Stimulated activated CD4-positive, alpha-beta T cell treated with anti-CD3 and anti-CD28 coated beads, TNF-alpha, amount 100 ng/mL, for 1 hour (primary cell): ENCODE data around the gene RASGRP3.
"Not testable (repeated sequence)": the region's sequence is repeated elsewhere in the genome, so short reads cannot be mapped to it uniquely, and the experiment has no call there.

Experiments
- DNase-seq, 3 donors: peaks; one replicate each; pipeline ENCODE4 v3.0.0-alpha.2; 2020; ENCODE audit warnings: low read depth in 3 of 3, low spot score in 1 of 3

Gene RASGRP3

DNA sequence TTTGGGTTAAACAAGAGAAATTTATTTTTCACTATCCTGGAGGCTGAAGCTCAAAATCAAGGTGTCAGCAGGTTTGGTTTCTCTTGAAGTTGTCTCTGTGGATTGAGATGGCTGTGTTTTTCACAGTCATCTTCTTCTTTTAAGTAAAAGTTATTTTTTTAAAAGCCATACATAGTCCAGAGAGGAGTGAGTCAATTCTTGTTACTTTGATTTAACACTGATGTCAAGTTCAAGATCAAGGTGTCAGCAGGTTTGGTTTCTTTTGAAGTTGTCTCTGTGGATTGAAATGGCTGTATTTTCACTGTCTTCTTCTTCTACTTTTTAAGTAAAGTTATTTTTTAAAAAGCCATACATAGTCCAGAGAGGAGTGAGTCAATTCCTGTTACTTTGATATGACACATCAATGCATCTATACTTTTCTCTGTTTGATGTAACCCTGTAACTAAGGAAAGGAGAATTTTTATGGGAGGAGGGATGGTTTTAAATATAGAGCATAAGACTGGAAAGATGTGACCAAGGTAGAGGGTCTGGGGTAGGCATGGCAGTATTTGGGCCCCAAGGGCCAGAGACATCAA is 22.5 kb upstream of the RASGRP3 start:
- DNase-seq: no peak

DNA sequence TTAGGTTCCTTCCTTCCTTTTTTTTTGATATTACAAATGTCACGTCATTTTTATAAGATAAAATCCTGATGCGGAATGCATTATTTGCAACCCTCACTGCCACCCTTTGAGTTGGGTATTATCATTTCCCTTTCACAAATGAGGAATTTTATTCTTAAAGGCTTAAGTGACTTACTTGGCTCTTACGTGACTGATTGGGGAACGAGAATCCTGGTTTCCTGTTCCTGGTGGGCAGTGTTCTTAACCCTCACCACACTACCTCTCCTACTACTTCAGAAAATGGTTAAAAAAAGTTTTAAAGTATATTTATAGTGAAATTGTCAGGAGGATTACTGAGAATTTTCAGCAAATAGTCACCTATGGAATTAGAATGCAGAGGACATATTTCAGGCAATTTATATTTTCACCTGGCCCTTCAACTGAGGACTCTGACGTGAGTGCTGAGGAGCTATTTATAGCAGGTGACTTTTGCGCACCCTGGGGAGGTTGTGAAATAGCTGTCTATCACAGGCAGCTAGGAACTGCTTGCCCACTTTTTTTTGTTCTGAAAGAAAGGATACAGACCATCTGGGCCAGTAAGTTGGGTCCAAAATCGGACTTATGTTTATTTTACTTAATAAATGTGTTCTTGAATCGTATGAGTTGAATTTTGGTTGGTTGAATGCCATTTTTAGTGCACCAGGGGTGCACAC is 18.7 kb upstream of the RASGRP3 start:
- DNase-seq: no peak

- DNase-seq: no peak
Measured at GRCh38 chr2:33458248-33458819, 18.1 kb upstream of the RASGRP3 start.

DNA sequence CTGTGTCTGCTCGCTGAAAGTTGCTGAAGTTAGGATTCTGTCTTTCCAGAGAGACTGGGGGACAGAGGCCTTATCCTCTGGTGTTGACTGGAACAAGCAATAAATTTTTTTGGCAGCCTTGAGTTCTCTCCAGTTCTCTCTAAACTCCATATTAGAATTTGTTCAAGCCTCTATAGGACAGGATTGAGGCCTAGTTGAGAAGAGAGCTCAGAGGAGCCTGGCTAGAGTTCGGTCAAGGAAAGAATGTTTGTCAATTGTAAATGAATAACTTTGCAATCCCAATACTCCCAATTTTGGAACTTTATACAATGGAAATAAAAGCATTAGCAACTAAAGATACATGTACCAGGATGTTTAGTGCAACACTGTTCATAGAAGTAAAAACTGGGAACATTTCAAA is 16.7 kb upstream of the RASGRP3 start:
- no peak for DNase-seq

GRCh38 chr2:33462512-33462911 is 13.9 kb upstream of the RASGRP3 start:
- DNase-seq: not testable (repeated sequence)

GRCh38 chr2:33467413-33467812 is 9.0 kb upstream of the RASGRP3 start:
- no peak for DNase-seq

DNA sequence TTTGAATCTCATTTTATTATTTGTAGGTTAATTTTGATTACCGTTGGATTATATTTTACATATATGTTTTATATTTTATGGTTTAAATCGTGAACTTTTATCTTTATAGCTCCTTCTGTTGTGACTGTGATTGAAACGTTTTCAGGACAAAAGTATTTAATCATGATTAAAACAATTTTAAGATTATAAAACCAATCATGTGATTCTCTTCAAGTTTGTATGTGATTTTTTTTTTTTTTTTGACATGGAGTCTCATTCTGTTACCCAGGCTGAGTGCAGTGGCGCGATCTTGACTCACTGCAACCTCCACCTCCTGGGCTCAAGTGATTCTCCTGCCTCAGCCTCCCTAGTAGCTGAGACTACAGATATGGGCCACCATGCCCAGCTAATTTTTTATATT is 7.2 kb upstream of the RASGRP3 start:
- DNase-seq: no peak

DNA sequence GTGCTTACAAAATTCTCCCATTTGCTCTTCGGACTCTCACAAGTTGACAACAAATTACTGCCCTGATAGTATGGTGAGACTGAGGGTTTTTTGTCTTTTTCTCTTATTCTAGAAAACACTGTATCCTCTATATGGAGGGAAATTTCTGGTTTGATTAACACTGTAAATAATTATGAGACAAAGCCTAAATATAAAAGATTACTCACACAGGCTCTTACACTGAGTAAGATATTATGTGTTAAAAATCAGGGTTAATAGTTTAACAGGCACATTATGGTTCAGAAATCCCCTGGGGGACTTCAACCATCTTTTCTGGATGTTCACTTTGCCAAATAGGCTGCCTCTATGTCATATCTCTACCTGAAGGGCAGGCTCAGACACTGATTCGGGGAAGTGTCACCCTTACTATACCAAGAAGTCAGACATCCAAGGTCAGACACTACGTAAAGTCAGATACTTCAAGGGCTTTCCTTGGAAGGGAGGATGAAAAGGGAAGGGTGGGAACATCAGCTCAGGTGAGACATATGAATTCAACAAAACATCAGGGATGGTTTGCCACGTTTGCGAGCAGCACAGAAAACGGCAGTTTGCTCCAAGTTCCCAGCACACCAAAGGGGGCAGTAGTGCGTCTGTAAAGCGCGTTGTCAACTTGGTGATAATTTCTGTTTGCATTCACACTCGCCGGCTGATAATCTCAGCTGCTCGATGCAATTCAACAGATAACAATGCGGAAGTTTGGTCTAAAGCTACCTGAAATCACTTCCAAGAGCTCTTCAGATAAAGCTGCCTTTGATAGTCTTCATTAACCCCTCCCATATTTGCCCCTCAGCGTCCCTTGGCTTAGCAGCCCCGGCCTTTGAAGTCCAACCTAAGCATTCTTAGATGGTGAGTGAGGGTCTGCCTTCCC is 972 bp upstream of the RASGRP3 start:
- peak; percentile 53 to 55 (median 54) for DNase-seq

GRCh38 chr2:33476793-33477190 is 343 bp downstream of the RASGRP3 start:
- no peak for DNase-seq

GRCh38 chr2:33477473-33478468 is 1.3 kb downstream of the RASGRP3 start:
- DNase-seq: no peak

DNA sequence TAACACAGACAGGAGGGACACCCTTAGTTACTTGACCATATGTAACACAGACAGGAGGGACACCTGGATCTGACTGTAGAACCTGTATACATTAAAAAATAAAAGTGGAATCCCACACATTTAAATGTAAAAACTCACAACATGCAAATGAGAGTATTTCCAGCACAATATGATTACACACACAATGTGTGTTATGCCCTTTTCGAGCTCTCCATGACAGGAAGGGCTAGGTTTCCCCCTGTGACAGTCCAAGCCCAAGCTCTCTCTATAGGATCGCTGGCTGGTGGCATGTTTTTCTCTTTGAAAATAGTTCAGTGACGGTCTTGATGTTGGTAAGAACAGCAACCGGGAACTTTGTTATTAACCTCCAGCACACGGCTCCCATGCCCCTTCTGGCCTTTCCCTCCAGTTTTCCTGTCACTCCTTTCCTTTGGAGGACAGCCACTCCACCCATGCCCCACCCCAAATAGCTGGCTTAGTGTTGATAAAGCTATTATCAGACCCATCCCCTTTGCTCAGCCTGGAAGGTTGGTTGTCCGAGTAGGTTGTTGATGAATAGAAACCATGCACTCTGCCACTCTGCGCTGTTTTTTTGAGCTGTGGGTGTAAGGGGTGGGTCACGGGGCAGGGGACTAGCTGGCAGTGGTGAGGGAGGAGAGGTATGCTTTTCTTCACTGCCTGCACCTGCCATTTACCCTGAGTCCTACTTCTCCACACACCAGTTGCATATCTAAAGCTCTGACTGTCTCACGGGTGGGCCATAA is 2.7 kb downstream of the RASGRP3 start:
- no peak for DNase-seq

GRCh38 chr2:33482518-33482917 is 6.1 kb downstream of the RASGRP3 start:
- DNase-seq: no peak

DNA sequence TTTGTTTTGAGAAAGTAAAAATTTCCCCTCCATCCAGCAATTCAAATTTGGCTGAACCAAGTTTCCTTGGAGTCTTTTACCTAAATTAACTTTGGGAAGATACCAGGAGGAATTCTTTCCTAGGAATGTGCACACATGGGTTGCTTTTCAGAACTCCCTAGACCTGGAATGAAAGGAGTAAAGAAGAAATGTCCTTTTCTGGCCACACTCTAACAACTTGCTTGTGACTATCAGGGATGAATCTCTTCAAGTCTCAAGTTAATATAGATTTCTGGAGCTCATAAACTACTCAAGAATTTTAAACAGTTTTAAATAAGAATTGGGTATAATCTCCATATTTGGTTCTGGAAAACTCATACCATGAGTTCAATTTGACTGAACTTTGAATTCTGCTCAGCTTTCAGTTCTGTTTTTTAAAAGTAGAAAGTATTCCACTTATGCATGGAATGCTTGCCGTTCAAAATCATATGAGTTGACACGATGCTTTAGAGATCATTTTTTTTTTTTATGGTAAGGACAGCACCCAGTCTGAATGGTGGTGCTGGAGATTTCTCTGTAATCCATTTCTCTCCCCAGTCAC is 7.7 kb downstream of the RASGRP3 start:
- no peak for DNase-seq

DNA sequence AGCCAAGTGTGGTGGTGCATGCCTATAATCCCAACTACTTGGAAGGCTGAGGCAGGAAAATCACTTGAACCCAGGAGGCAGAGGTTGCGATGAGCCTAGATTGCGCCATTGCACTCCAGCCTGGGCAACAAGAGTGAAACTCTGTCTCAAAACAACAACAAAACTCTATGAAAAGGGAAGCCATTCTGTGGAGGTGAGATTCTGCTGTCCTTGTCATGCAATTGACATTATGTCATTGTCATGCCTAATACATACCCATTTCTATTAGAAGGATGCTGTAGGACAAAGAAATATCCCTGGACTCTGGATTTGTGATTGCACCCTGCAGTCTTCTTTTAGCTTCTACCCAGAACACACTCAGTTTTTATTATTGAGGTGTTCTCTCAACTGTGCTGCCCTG is 8.6 kb downstream of the RASGRP3 start:
- DNase-seq: no peak

DNA sequence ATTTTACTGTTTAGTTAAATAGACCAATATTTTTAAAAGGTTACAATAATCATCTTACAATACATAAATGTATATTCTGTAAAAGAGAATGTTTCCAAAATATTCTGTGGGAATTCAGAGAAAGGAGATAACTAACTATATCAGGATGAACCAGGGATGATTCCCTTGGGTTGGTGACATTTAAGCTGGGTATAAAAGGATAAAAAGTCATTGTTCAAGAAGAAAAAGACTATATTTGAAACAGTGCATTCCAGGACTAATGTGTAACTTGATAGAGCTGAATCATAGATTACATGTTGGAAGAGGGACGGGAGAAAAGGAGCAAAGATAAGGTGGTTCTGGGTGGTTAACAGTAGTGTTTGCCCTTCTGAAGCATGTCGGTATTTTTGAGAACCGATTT is 10.1 kb downstream of the RASGRP3 start:
- no peak for DNase-seq

DNA sequence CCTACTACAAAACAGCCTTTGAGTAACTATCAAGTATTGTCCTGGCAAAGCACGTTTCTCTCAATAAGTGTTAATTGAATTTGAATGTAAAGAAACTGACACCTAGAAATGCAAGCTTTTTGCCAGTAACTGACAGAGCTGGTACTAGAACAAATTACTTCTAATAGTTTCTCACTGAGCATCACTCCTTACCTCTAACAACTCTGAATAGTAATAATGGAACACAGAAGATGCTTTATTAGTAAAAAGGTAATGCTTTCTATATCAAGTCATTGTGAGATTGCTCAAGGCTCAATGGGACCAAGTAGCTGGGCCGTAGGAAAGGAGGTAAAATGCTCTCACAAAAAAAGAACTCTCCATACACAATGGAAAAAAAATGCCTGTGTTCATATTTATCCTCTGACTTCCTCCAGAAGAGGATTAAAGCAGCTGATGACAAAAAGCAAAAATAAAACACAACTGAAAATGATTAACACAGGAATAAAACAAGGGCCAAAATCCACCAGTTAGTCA is 11.8 kb downstream of the RASGRP3 start:
- no peak for DNase-seq

DNA sequence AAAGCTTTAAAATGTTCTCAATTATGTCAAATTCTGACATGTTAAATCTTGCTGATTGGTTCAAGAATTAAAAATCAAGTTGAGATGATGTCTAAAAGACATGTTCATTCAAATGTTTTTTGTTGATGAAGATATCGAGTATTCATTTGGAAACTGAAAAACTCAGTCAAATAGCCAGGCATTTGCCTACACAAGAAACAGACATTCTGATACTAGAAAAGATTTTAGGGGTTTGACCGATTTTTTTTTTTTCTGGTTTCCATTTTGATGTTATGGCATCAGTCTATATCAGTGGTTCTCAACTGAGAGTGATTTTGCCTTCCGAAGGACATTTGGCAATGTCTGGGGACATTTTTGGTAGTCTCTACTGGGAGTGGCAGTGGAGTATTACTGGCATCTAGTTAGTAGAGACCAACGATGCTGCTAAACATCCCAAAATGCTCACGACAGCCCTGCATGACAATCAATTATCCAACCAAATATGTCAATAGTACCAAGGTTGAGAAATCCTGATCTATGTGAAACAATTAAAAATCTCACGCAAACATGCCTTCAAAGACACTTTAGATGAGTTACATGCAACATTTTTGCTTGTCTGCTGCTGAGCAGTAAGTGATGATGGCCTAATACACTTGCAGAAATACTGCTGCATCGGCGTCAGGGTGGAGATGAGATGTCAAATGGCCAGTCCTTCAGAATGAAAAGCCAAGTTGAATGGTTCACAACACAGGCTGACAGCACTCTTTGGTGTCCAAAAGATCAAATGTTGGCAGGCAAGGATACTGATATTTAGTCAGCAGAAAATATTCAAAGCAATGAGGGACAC is 12.5 kb downstream of the RASGRP3 start:
- DNase-seq: no peak

DNA sequence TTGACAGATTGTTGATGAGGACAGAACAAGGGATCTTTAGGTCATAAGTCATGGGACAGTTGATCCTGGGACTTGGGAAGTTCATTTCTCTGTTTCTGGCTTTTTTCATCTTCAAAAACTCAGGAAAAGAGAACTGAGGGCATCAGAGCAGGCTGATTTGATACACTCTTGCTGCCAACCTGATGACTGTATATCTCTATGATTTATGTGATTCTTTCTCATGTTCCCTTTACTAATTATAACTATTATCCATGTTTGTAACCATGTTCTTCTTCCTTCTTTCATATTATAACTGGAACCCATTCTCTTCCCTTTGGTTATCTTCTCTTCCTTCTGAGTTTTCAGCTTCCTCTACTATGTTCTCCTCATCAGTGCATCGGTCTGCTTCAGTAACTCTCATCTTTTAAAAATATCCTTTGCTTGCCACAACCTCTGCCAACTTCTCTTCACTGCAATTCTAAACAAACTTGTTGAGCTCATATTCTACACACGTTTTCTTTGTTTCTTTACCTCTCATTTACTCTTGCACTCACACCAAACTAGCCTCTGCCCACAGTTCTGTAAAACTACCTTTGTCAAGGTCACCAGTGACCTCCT is 13.5 kb downstream of the RASGRP3 start:
- no peak for DNase-seq
